Mucosa of gallbladder (tissue), 1 donor: ENCODE results near the gene CES2. TPM values are rescaled to one million over a fixed set of nuclear protein-coding genes. Genes with fewer than 3 reads are reported as not detected.
"Not testable (repeated sequence)": the region's sequence is repeated elsewhere in the genome, so short reads cannot be mapped to it uniquely, and the experiment has no call there.

Source experiments
- DNase-seq: peaks from one replicate; pipeline ENCODE4 v3.0.0-alpha.2; 2020; ENCODE audit warnings: low spot score
- total RNA-seq: library from RNA; stranded (reverse); gene quantifications from one replicate; pipeline ENCODE4 v1.2.1, GENCODE V29; 2021
- donor health status: DM: no; HTN: no; CAD: no.

Gene CES2
- total RNA-seq, 1 donor from 2014 or later: 187 TPM

- DNase-seq: not testable (repeated sequence)
Measured at GRCh38 chr16:66934839-66935313, 440 bp upstream of the CES2 start.

- no peak for DNase-seq
Measured at GRCh38 chr16:66936462-66936861, 1.1 kb downstream of the CES2 start.

GRCh38 chr16:66936889-66937554 lies 1.7 kb downstream of the CES2 start:
- no peak for DNase-seq

- DNase-seq: no peak
Measured at GRCh38 chr16:66937725-66938337, 2.5 kb downstream of the CES2 start.

GRCh38 chr16:66939366-66939765 lies 4.0 kb downstream of the CES2 start:
- no peak for DNase-seq

GRCh38 chr16:66940236-66940635 lies 4.9 kb downstream of the CES2 start:
- no peak for DNase-seq

GRCh38 chr16:66942981-66943380 lies 7.7 kb downstream of the CES2 start:
- DNase-seq: no peak

GRCh38 chr16:66943426-66944053 lies 8.2 kb downstream of the CES2 start:
- DNase-seq: no peak

- DNase-seq: no peak
Measured at GRCh38 chr16:66944054-66944441, 8.7 kb downstream of the CES2 start.

- not testable (repeated sequence) for DNase-seq
Measured at GRCh38 chr16:66944971-66945370, 9.7 kb downstream of the CES2 start.

GRCh38 chr16:66945939-66946338 lies 10.6 kb downstream of the CES2 start:
- DNase-seq: no peak

GRCh38 chr16:66946541-66946940 lies 11.2 kb downstream of the CES2 start:
- no peak for DNase-seq

GRCh38 chr16:66946974-66947301 lies 11.6 kb downstream of the CES2 start:
- DNase-seq: no peak

GRCh38 chr16:66947302-66948065 lies 12.2 kb downstream of the CES2 start:
- DNase-seq: peak; percentile 86

- no peak for DNase-seq
Measured at GRCh38 chr16:66948134-66948836, 13.0 kb downstream of the CES2 start.

- no peak for DNase-seq
Measured at GRCh38 chr16:66948837-66949225, 13.5 kb downstream of the CES2 start.

- no peak for DNase-seq
Measured at GRCh38 chr16:66949472-66949871, 14.2 kb downstream of the CES2 start.

- DNase-seq: no peak
Measured at GRCh38 chr16:66950437-66950836, 15.1 kb downstream of the CES2 start.

- DNase-seq: no peak
Measured at GRCh38 chr16:66950971-66951790, 15.9 kb downstream of the CES2 start.

- DNase-seq: no peak
Measured at GRCh38 chr16:66952430-66953110, 17.3 kb downstream of the CES2 start.
